8988T (cell line): ENCODE data around the gene CCDC38.
A peak's percentile ranks its signal among the peaks of the same experiment; 100 is the strongest.
"Not testable (repeated sequence)": the region's sequence is repeated elsewhere in the genome, so short reads cannot be mapped to it uniquely, and the experiment has no call there.

Experiments used
- DNase-seq: peaks from one replicate; pipeline ENCODE4 v3.0.0; 2011

The CCDC38 gene

GRCh38 chr12:95942524-95943329 is at the start of gene CCDC38:
Gene CCDC38, minus strand, starts transcription at chr12:95942614. Its CDS starts 6,105 bp downstream, at chr12:95936509.
- peak; percentile 92 for DNase-seq

- DNase-seq: no peak
Measured at GRCh38 chr12:95990136-95990535, 47.7 kb upstream of the CCDC38 start.

GRCh38 chr12:95989504-95990123 is 47.2 kb upstream of the CCDC38 start:
- DNase-seq: no peak

GRCh38 chr12:95988506-95989275 is 46.3 kb upstream of the CCDC38 start:
- DNase-seq: no peak

- DNase-seq: no peak
Measured at GRCh38 chr12:95986635-95987570, 44.5 kb upstream of the CCDC38 start.

GRCh38 chr12:95984682-95985081 is 42.3 kb upstream of the CCDC38 start:
- DNase-seq: no peak

- no peak for DNase-seq
Measured at GRCh38 chr12:95982602-95983001, 40.2 kb upstream of the CCDC38 start.

GRCh38 chr12:95980437-95980836 is 38.0 kb upstream of the CCDC38 start:
- DNase-seq: no peak

GRCh38 chr12:95978774-95979173 is 36.4 kb upstream of the CCDC38 start:
- no peak for DNase-seq

GRCh38 chr12:95978351-95978750 is 35.9 kb upstream of the CCDC38 start:
- no peak for DNase-seq

- DNase-seq: no peak
Measured at GRCh38 chr12:95977764-95978305, 35.4 kb upstream of the CCDC38 start.

GRCh38 chr12:95976416-95976832 is 34.0 kb upstream of the CCDC38 start:
- no peak for DNase-seq

GRCh38 chr12:95975491-95975890 is 33.1 kb upstream of the CCDC38 start:
- DNase-seq: no peak

GRCh38 chr12:95974358-95974757 is 31.9 kb upstream of the CCDC38 start:
- no peak for DNase-seq

GRCh38 chr12:95972832-95973456 is 30.5 kb upstream of the CCDC38 start:
- DNase-seq: no peak

- DNase-seq: no peak
Measured at GRCh38 chr12:95970905-95971304, 28.5 kb upstream of the CCDC38 start.

- not testable (repeated sequence) for DNase-seq
Measured at GRCh38 chr12:95969116-95969515, 26.7 kb upstream of the CCDC38 start.

GRCh38 chr12:95967301-95967700 is 24.9 kb upstream of the CCDC38 start:
- no peak for DNase-seq

- DNase-seq: no peak
Measured at GRCh38 chr12:95966287-95966870, 24.0 kb upstream of the CCDC38 start.

- no peak for DNase-seq
Measured at GRCh38 chr12:95963096-95963495, 20.7 kb upstream of the CCDC38 start.

GRCh38 chr12:95962222-95962621 is 19.8 kb upstream of the CCDC38 start:
- DNase-seq: no peak
